ENCODE data around the gene C3orf70.

- TF ChIP-seq CTCF (IDR thresholded peaks at IDR 0.05; ENCODE audit: insufficient read depth, low read depth, low read length) (no peak), EZH2 (IDR thresholded peaks at IDR 0.05; ENCODE audit: insufficient read depth, low read length) (no peak)
Measured at GRCh38 chr3:185129083-185129482, 23.8 kb downstream of the C3orf70 start.
